ENCODE data around the gene PVALEF.

Gene PVALEF

GRCh38 chr17:81187120-81187519 is 21.8 kb downstream of the PVALEF start:
- DNase-seq, result no peak

GRCh38 chr17:81187586-81188490 is 22.5 kb downstream of the PVALEF start:
- DNase-seq, result no peak

GRCh38 chr17:81188491-81188840 is 23.2 kb downstream of the PVALEF start:
- no peak for DNase-seq

- no peak for DNase-seq
Measured at GRCh38 chr17:81189016-81189415, 23.7 kb downstream of the PVALEF start.

- DNase-seq, result no peak
Measured at GRCh38 chr17:81189670-81190530, 24.6 kb downstream of the PVALEF start.

GRCh38 chr17:81190591-81190990 is 25.3 kb downstream of the PVALEF start:
- no peak for DNase-seq

GRCh38 chr17:81191116-81191515 is 25.8 kb downstream of the PVALEF start:
- no peak for DNase-seq

- no peak for DNase-seq
Measured at GRCh38 chr17:81191646-81192045, 26.3 kb downstream of the PVALEF start.

- DNase-seq, result no peak
Measured at GRCh38 chr17:81192386-81193050, 27.2 kb downstream of the PVALEF start.

- no peak for DNase-seq
Measured at GRCh38 chr17:81193051-81193410, 27.7 kb downstream of the PVALEF start.

GRCh38 chr17:81193470-81194224 is 28.3 kb downstream of the PVALEF start:
- no peak for DNase-seq

GRCh38 chr17:81194225-81194760 is 29.0 kb downstream of the PVALEF start:
- DNase-seq, result no peak

GRCh38 chr17:81194941-81195901 is 29.9 kb downstream of the PVALEF start:
- DNase-seq, result no peak

GRCh38 chr17:81195941-81196495 is 30.7 kb downstream of the PVALEF start:
- DNase-seq, result no peak

GRCh38 chr17:81196505-81197408 is 31.4 kb downstream of the PVALEF start:
- DNase-seq, result no peak

- DNase-seq, result no peak
Measured at GRCh38 chr17:81197409-81197795, 32.1 kb downstream of the PVALEF start.

- no peak for DNase-seq
Measured at GRCh38 chr17:81197831-81198490, 32.7 kb downstream of the PVALEF start.

GRCh38 chr17:81198826-81199481 is 33.6 kb downstream of the PVALEF start:
- no peak for DNase-seq

GRCh38 chr17:81199482-81199830 is 34.1 kb downstream of the PVALEF start:
- no peak for DNase-seq

All from stimulated activated CD4-positive, alpha-beta T cell treated with anti-CD3 and anti-CD28 coated beads, Interleukin-12 subunit alpha, Interleukin-12 subunit beta, amount 100 ng/mL, for 4 hours (primary cell).